GM19324 (cell line): ENCODE measurements around the gene OSTM1.

ENCODE experiments used
- ATAC-seq: cut with Tn5 transposase; IDR thresholded peaks from one replicate; pipeline ENCODE4 v1.9.1; 2021; ENCODE audit warnings: mild to moderate bottlenecking, moderate library complexity; ENCODE audit not compliant: unreplicated experiment, low FRiP score

Gene OSTM1

GRCh38 chr6:108105571-108105970 is 31.0 kb upstream of the OSTM1 start:
- no peak for ATAC-seq

GRCh38 chr6:108102965-108103364 is 28.4 kb upstream of the OSTM1 start:
- ATAC-seq: no peak

- no peak for ATAC-seq
These were observed 25.5 kb upstream of the OSTM1 start for GRCh38 chr6:108100003-108100402.

GRCh38 chr6:108097882-108098281 is 23.3 kb upstream of the OSTM1 start:
- no peak for ATAC-seq

GRCh38 chr6:108093781-108094300 is 19.3 kb upstream of the OSTM1 start:
- ATAC-seq: no peak

- no peak for ATAC-seq
These were observed 16.7 kb upstream of the OSTM1 start for GRCh38 chr6:108091288-108091687.

- no peak for ATAC-seq
These were observed 8.8 kb upstream of the OSTM1 start for GRCh38 chr6:108083349-108083748.

DNA sequence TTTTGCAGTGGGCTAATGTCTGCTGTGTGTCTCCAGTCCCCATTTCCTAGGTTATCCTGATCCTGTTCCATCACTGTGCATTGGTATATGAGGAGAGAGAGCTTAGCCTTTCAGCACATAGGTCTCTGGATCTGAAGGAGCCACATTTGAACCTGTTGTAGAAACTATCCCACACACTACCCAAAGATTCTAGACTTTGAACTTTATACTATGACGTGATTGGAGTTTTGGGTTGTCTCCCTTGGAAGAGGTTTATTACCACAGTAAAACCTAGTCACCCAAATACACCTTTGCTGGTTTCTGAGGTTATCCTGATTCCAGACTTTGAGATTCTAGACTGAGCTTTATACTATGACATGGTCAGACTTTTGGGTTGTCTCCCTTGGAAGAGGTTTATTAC is 8.0 kb upstream of the OSTM1 start:
- ATAC-seq: no peak

GRCh38 chr6:108080010-108080780 is 5.7 kb upstream of the OSTM1 start:
- no peak for ATAC-seq

DNA sequence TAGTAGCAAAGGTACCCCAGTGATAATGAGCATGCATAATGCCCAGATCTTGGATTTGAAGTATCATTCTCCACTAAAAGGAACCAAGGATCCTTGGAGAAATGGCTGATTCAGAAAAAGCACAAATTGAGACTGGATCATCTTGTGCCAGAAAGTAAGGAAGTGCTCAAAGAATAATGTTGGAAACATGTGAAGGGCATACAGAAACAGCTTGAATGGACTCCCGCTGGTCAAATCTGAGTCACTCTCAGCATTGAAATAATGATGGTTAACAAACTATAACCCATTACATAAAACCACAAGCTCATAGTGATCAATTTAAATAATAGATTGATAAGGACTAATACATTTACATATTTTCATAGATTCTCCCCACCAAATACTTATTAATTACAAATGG is 3.6 kb upstream of the OSTM1 start:
- no peak for ATAC-seq

GRCh38 chr6:108074057-108074358 is 533 bp downstream of the OSTM1 start:
- ATAC-seq: no peak

DNA sequence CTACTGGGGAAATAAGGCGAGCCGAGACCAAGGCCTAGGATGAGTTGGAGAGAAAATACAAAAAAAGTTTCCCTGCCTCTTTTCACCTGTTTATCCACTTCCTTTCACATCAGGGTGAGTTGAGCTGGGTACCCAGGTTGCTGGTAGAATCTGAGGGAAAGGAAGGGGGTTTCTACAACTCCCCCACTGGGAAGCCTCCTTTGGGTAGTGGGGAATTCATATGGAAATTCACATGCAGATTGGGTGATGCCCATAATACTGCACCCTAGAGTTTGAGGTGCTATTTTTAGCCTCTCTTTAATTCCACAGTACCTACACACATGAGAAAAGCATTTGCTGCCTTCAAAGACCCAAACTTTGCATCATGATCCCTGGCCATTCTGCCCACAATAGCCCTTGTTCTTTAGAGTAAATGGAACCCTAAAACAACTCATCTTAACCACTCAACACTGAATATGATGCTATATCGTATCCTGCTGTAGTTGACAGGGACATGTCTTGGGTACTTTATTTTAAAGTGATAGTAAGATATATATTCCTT is 2.7 kb downstream of the OSTM1 start:
- ATAC-seq: no peak

DNA sequence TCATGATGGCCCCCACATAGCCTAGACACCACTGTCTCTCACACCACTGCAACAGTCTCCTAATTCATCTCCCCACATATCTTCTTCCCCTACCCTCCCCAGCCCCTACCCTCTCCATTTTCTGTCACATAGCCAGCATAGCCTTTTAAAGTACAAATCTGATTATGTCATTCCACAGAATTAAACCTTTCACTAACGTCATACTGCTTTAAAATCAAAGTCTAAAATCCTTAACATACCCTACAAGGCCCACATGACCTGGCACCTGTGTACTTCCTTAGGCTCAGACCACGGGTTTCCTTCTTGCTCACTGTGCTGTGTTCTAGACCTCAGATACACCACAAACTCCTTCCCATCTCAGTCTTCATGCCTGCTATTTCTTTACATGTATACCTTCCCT is 5.9 kb downstream of the OSTM1 start:
- ATAC-seq: no peak

- no peak for ATAC-seq
These were observed 6.4 kb downstream of the OSTM1 start for GRCh38 chr6:108068182-108068581.

GRCh38 chr6:108052706-108053105 is 21.8 kb downstream of the OSTM1 start:
- no peak for ATAC-seq

GRCh38 chr6:108051481-108051880 is 23.1 kb downstream of the OSTM1 start:
- ATAC-seq: no peak

GRCh38 chr6:108039681-108040080 is 34.9 kb downstream of the OSTM1 start:
- ATAC-seq: no peak

DNA sequence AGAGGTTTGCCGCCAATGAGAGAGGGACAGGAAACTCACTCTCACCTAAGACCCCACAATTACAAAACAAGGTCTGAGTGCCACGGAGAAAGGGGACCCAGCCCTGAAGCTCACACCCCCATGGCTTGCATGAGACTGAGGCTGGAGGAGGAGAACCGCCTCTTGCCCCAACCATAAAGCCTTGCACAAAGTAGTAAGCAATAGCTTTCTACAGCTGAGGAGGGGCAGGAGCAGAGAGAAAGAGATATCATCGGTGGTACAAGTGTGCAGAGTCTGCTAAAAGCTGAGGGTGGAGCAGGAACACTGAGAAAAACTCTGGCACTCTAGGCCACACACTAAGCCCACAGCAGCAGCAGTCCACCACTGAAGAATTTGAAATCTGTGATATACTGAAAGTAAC is 37.7 kb downstream of the OSTM1 start:
- no peak for ATAC-seq

- ATAC-seq: no peak
These were observed 42.6 kb downstream of the OSTM1 start for GRCh38 chr6:108031968-108032367.

GRCh38 chr6:108030211-108030610 is 44.3 kb downstream of the OSTM1 start:
- ATAC-seq: no peak

GRCh38 chr6:108029226-108029921 is 45.2 kb downstream of the OSTM1 start:
- no peak for ATAC-seq

GRCh38 chr6:108027594-108027993 is 46.9 kb downstream of the OSTM1 start:
- no peak for ATAC-seq
